Mesenchymal stem cell (in vitro differentiated cells and primary cell): ENCODE data around the gene RPS16.
A peak's percentile ranks its signal among the peaks of the same experiment; 100 is the strongest.

ENCODE experiments used
- DNase-seq: peaks from one replicate; pipeline ENCODE4 v3.0.0-alpha.2; 2013
- H2AFZ ChIP-seq: one replicate; pipeline ENCODE4 v1.6.1; 2013; ENCODE audit warnings: low read depth, mild to moderate bottlenecking, control low read depth, inconsistent platforms, low read length, moderate library complexity
- H2AK5ac ChIP-seq: 2 replicates; pipeline ENCODE4 v1.6.1; 2013; ENCODE audit warnings: low read length, moderate library complexity, mild to moderate bottlenecking, inconsistent platforms; ENCODE audit not compliant: severe bottlenecking
- H2BK120ac ChIP-seq: one replicate; pipeline ENCODE4 v1.6.1; 2013; ENCODE audit warnings: low read depth, mild to moderate bottlenecking, inconsistent platforms, low read length, moderate library complexity
- H2BK12ac ChIP-seq, 2 experiments: one replicate each; pipeline ENCODE4 v1.6.1; 2013; ENCODE audit warnings: inconsistent platforms in 2 of 2, low read length in 2 of 2, mild to moderate bottlenecking in 2 of 2, moderate library complexity in 2 of 2, control low read depth in 1 of 2
- H2BK15ac ChIP-seq: one replicate; pipeline ENCODE4 v1.6.1; 2013; ENCODE audit warnings: mild to moderate bottlenecking, low read depth, inconsistent platforms; ENCODE audit not compliant: poor library complexity, severe bottlenecking
- H2BK5ac ChIP-seq: 2 replicates; pipeline ENCODE4 v1.6.1; 2013; ENCODE audit warnings: low read depth, mild to moderate bottlenecking, low read length, control low read depth, inconsistent platforms; ENCODE audit not compliant: poor library complexity, severe bottlenecking
- H3K14ac ChIP-seq, 2 experiments: one replicate each; pipeline ENCODE4 v1.6.1; 2013; ENCODE audit warnings: inconsistent platforms in 2 of 2, low read length in 2 of 2, control low read depth in 1 of 2, mild to moderate bottlenecking in 1 of 2, moderate library complexity in 1 of 2
- H3K18ac ChIP-seq, 2 experiments: one replicate each; pipeline ENCODE4 v1.6.1; 2013; ENCODE audit warnings: inconsistent platforms in 2 of 2, low read length in 2 of 2, control low read depth in 1 of 2, low read depth in 1 of 2, mild to moderate bottlenecking in 1 of 2
- H3K23ac ChIP-seq, 2 experiments: one replicate each; pipeline ENCODE4 v1.6.1; 2013; ENCODE audit warnings: inconsistent platforms in 2 of 2, low read length in 2 of 2, mild to moderate bottlenecking in 2 of 2, moderate library complexity in 2 of 2, control low read depth in 1 of 2
- H3K27ac ChIP-seq: 2 replicates; pipeline ENCODE4 v1.5.1; 2013; ENCODE audit warnings: mild to moderate bottlenecking, moderate library complexity, low read length, control low read depth, inconsistent platforms; ENCODE audit not compliant: poor library complexity, severe bottlenecking
- H3K27me3 ChIP-seq, 2 experiments: 2 replicates each; pipeline versions ENCODE4 v1.6.1 to v1.7.0; 2013; ENCODE audit warnings: low read length in 2 of 2, mild to moderate bottlenecking in 2 of 2, moderate library complexity in 2 of 2, control low read depth in 1 of 2, inconsistent platforms in 1 of 2; ENCODE audit not compliant: control insufficient read depth in 1 of 2, insufficient read depth in 1 of 2
- H3K36me3 ChIP-seq, 2 experiments: 2 replicates each; pipeline versions ENCODE4 v1.6.1 to v1.7.0; 2013; ENCODE audit warnings: low read length in 2 of 2, control low read depth in 1 of 2, inconsistent platforms in 1 of 2, low read depth in 1 of 2, mild to moderate bottlenecking in 1 of 2; ENCODE audit not compliant: insufficient read depth in 2 of 2, control insufficient read depth in 1 of 2
- H3K4ac ChIP-seq, 2 experiments: one replicate each; pipeline ENCODE4 v1.6.1; 2013; ENCODE audit warnings: inconsistent platforms in 2 of 2, low read length in 2 of 2, mild to moderate bottlenecking in 2 of 2, moderate library complexity in 2 of 2, control low read depth in 1 of 2, low read depth in 1 of 2
- H3K4me1 ChIP-seq: 2 replicates; pipeline ENCODE4 v1.6.1; 2013; ENCODE audit warnings: low read depth, low read length, control low read depth; ENCODE audit not compliant: control insufficient read depth, insufficient read depth
- H3K4me2 ChIP-seq: 2 replicates; pipeline ENCODE4 v1.6.1; 2013; ENCODE audit warnings: low read length, mild to moderate bottlenecking, inconsistent platforms; ENCODE audit not compliant: poor library complexity, severe bottlenecking
- H3K4me3 ChIP-seq, 2 experiments: 2 replicates each; pipeline versions ENCODE4 v1.5.1 to v1.7.0; 2013; ENCODE audit warnings: low read length in 2 of 2, mild to moderate bottlenecking in 2 of 2, control low read depth in 1 of 2, low read depth in 1 of 2; ENCODE audit not compliant: insufficient read depth in 1 of 2
- H3K79me1 ChIP-seq: replicated peaks from 2 replicates; pipeline ENCODE4 v1.6.1; 2013; ENCODE audit warnings: mild to moderate bottlenecking, control low read depth, low read length, inconsistent platforms; ENCODE audit not compliant: poor library complexity, severe bottlenecking
- H3K9ac ChIP-seq: 2 replicates; pipeline ENCODE4 v1.7.0; 2013; ENCODE audit warnings: mild to moderate bottlenecking, low read length, moderate library complexity
- H3K9me3 ChIP-seq: 2 replicates; pipeline ENCODE4 v1.7.0; 2013; ENCODE audit warnings: mild to moderate bottlenecking, low read length; ENCODE audit not compliant: control insufficient read depth
- H4K8ac ChIP-seq: one replicate; pipeline ENCODE4 v1.6.1; 2013; ENCODE audit warnings: inconsistent platforms, mild to moderate bottlenecking, low read length, moderate library complexity
- H4K91ac ChIP-seq: one replicate; pipeline ENCODE4 v1.6.1; 2013; ENCODE audit warnings: mild to moderate bottlenecking, low read length, inconsistent platforms
- WGBS: methylation state at CpG from one replicate; pipeline ENCODE4 v1.1.7; 2013; ENCODE audit warnings: mixed read lengths; 5-methylcytosine and 5-hydroxymethylcytosine counted together

The RPS16 gene

DNA sequence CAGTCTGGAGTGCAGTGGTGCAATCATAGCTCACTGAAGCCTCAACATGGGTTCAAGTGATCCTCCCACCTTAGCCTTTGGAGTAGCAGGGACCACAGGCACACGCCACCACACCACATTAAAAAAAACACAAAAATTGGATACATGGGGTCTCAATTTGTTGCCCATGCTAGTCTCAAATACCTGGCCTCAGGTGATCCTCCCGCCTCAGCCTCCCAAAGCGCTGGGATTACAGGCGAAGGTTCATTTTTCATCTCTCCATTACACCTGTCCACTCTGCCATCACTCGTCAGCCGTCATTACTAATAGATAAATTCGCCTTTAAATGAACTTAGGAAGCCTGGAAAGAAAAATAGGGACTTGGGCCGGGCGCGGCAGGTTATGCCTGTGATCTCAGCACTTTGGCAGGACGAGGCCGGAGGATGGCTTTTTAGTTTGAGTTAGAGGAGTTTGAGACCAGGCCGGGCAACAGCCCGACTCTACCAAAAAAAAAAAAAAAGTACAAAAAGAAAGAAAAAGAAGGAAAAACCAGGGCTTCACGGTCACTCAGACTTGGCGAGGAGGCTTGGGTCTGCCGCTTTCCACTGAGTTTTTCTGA lies 8.9 kb upstream of the RPS16 start:
- no peaks in the 10 kb centered on the region for H3K27me3 ChIP-seq
- H3K36me3 ChIP-seq: peaks cover 19% of the 10 kb centered on the region in 2 experiments
- H3K27ac ChIP-seq: peak overlapping the region; percentile 95
- no peak overlapping the region for H2BK15ac ChIP-seq
- no peaks in the 10 kb centered on the region for H3K9me3 ChIP-seq
- no peak for DNase-seq
- peak overlapping the region; percentile 80 for H3K4me2 ChIP-seq
- peak overlapping the region; percentile 46 for H4K8ac ChIP-seq
- H2BK5ac ChIP-seq: no peak overlapping the region
- no peak overlapping the region for H2AFZ ChIP-seq
- H2BK12ac ChIP-seq: no peak overlapping the region
- peak overlapping the region in 1 of 2 experiments; percentile 78 for H3K18ac ChIP-seq
- H2BK120ac ChIP-seq: no peak overlapping the region
- H2AK5ac ChIP-seq: peak overlapping the region; percentile 97
- H3K9ac ChIP-seq: peak overlapping the region; percentile 100
- WGBS: 12% methylated on average over 14 of the region's 17 CpGs
- no peaks in the 10 kb centered on the region for H3K79me1 ChIP-seq
- no peak overlapping the region for H3K23ac ChIP-seq
- no peak overlapping the region for H3K14ac ChIP-seq
- H3K4me1 ChIP-seq: peaks cover 21% of the 10 kb centered on the region
- H4K91ac ChIP-seq: peak overlapping the region; percentile 46
- H3K4ac ChIP-seq: peak overlapping the region; percentile 69 to 86
- peak overlapping the region; percentile 71 to 99 for H3K4me3 ChIP-seq

DNA sequence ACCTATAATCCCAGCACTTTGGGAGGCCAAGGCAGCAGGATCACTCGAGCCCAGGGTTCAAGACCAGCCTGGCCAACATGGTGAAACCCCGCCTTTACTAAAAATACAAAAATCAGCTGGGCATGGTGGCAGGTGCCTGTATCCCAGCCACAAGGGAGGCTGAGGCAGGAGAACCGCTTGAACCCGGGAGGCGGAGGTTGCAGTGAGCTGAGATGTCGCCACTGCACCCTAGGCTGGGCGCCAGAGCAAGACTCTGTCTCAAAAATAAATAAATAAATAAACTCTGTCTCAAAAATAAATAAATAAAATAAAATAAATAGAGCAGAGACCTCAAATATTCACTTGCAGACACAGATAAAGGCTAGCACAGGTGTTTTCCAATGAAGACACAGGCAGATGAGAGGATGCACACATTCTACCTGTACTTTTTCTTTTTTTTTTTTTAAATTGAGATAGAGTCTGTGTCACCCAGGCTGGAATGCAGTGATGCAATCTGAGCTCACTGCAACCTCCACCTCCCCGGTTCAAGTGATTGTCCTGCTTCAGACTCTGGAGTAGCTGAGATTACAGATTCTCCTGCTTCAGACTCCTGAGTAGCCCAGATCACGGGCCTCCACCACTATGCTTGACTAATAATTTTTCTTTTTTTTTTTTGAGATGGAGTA lies 2.7 kb upstream of the RPS16 start:
- H2BK15ac ChIP-seq: no peak overlapping the region
- peak overlapping the region; percentile 10 for H3K27ac ChIP-seq
- H4K91ac ChIP-seq: no peak overlapping the region
- H3K4ac ChIP-seq: no peak overlapping the region
- peak; percentile 42 for DNase-seq
- no peak overlapping the region for H2BK5ac ChIP-seq
- WGBS: 84% methylated on average over 6 of the region's 9 CpGs
- no peak overlapping the region for H2BK12ac ChIP-seq
- peaks cover 9% of the 10 kb centered on the region for H3K79me1 ChIP-seq
- H2AFZ ChIP-seq: no peak overlapping the region
- no peak overlapping the region for H3K18ac ChIP-seq
- H3K9me3 ChIP-seq: no peaks in the 10 kb centered on the region
- peaks cover 13 to 15% of the 10 kb centered on the region in 2 experiments for H3K36me3 ChIP-seq
- H3K23ac ChIP-seq: no peak overlapping the region
- no peak overlapping the region for H4K8ac ChIP-seq
- H3K4me2 ChIP-seq: no peak overlapping the region
- no peak overlapping the region for H2BK120ac ChIP-seq
- H3K14ac ChIP-seq: no peak overlapping the region
- H2AK5ac ChIP-seq: peak overlapping the region; percentile 77
- no peaks in the 10 kb centered on the region for H3K27me3 ChIP-seq
- H3K4me3 ChIP-seq: no peak overlapping the region
- H3K4me1 ChIP-seq: peaks cover 16% of the 10 kb centered on the region
- peak overlapping the region; percentile 5 for H3K9ac ChIP-seq

DNA sequence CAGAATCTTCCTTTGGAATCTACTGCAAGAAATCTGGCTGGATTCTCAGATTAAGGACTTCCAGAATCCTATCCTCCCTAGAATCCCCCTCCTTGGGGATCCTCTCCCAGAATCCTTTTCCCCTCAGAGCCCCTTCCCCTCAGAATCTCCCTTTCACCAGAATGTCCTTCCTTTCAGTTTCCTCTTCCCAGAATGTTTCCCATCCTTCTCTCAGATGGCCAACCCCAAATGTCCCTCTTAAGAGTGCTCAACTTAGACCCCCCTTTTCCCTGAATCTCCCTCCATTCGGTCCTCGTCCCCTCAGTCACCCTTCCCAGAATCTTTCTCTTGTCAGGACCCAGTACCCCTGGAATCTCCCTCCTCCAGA lies 584 bp upstream of the RPS16 start:
- peak overlapping the region; percentile 99 for H3K9ac ChIP-seq
- DNase-seq: no peak
- H3K4me3 ChIP-seq: peak overlapping the region; percentile 3 to 99
- H3K4ac ChIP-seq: peak overlapping the region in 1 of 2 experiments; percentile 41
- peak overlapping the region in 1 of 2 experiments; percentile 28 for H3K18ac ChIP-seq
- peak overlapping the region; percentile 29 for H2BK15ac ChIP-seq
- H3K27ac ChIP-seq: peak overlapping the region; percentile 78
- H3K23ac ChIP-seq: no peak overlapping the region
- peak overlapping the region; percentile 69 for H4K8ac ChIP-seq
- no peak overlapping the region for H4K91ac ChIP-seq
- peaks cover 13% of the 10 kb centered on the region for H3K79me1 ChIP-seq
- H2BK120ac ChIP-seq: peak overlapping the region; percentile 24
- H2BK12ac ChIP-seq: peak overlapping the region in 1 of 2 experiments; percentile 35
- H3K4me2 ChIP-seq: peak overlapping the region; percentile 82
- peaks cover 28 to 30% of the 10 kb centered on the region in 2 experiments for H3K36me3 ChIP-seq
- no peak overlapping the region for H2BK5ac ChIP-seq
- peak overlapping the region; percentile 77 for H2AK5ac ChIP-seq
- no peaks in the 10 kb centered on the region for H3K9me3 ChIP-seq
- H2AFZ ChIP-seq: no peak overlapping the region
- peaks cover 18% of the 10 kb centered on the region for H3K4me1 ChIP-seq
- WGBS: 4% methylated on average over 2 of the region's 2 CpGs
- H3K27me3 ChIP-seq: no peaks in the 10 kb centered on the region
- no peak overlapping the region for H3K14ac ChIP-seq
